ENCODE data around the gene KLF15.

DNA sequence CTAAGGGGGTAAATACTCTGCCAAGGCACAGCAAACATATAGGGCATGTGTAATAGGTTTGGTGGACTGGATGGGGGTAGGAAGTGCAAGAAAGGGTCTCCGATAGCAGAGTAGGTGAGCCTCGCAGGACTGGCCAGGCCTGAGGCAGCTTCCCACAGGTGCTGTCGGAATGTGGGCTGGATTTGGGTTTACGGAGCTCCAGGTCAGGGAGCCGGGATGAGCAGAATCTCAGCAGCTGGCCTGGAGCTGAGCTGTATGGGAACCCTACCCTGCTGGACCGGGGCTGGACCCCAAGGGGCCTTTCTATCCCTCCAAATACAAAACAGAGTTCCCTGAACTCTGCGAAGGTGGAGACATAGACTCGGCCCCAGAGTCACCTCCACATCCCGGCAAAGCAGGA, 15.0 kb downstream of the KLF15 start:
- TF ChIP-seq POLR2A (IDR thresholded peaks at IDR 0.05) (no peak), CTCF (IDR thresholded peaks at IDR 0.05) (no peak)

Data from ovary (tissue), 3 donors.